ENCODE measurements around the gene TMEM273. TPM values are rescaled to one million over a fixed set of nuclear protein-coding genes. Genes with fewer than 3 reads are reported as not detected.

The TMEM273 gene
- total RNA-seq, 4 donors from 2014 or later = 4.9 to 11.2 (median 7.8) TPM

DNA sequence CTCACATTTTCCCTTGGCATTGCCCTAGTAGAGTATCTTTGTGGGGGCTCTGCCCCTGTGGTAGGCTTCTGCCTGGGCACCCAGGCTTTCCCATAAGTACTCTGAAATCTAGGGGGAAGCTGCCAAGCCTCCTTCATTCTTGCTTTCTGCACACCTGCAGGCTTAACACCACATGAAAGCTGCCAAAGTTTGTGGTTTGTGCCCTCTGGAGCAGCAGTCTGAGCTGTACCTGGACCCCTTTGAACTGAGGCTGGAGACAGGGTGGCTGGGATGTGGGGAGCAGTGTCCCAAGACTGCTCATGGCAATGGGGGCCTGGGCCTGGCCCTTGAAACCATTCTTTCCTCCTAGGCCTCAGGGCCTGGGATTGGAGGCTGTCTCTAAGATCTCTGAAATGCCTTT lies 35.0 kb upstream of the TMEM273 start:
- H3K4me1 ChIP-seq = peaks cover 5 to 10% of the 10 kb centered on the region in 2 donors
- H3K27me3 ChIP-seq = no peaks in the 10 kb centered on the region
- H3K9me3 ChIP-seq = no peaks in the 10 kb centered on the region
- no peak overlapping the region for H3K27ac ChIP-seq
- in situ Hi-C loops (cut with MboI; ENCODE audit: low sequenced_read_pairs in 4 of 4) (no loop called here), intact Hi-C loops (cut with DNase I; ENCODE audit: low total_unique reads) (no loop called here)
- H3K4me3 ChIP-seq = no peak overlapping the region
- DNase-seq (no peak), ATAC-seq (no peak)
- H3K36me3 ChIP-seq = no peaks in the 10 kb centered on the region
- TF ChIP-seq, protein P1, sequence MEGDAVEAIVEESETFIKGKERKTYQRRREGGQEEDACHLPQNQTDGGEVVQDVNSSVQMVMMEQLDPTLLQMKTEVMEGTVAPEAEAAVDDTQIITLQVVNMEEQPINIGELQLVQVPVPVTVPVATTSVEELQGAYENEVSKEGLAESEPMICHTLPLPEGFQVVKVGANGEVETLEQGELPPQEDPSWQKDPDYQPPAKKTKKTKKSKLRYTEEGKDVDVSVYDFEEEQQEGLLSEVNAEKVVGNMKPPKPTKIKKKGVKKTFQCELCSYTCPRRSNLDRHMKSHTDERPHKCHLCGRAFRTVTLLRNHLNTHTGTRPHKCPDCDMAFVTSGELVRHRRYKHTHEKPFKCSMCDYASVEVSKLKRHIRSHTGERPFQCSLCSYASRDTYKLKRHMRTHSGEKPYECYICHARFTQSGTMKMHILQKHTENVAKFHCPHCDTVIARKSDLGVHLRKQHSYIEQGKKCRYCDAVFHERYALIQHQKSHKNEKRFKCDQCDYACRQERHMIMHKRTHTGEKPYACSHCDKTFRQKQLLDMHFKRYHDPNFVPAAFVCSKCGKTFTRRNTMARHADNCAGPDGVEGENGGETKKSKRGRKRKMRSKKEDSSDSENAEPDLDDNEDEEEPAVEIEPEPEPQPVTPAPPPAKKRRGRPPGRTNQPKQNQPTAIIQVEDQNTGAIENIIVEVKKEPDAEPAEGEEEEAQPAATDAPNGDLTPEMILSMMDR (IDR thresholded peaks at IDR 0.05 in 4 of 5, conservative IDR thresholded peaks at IDR 0.05 in 1 of 5) = no peak
- no peak for TF ChIP-seq POLR2A (IDR thresholded peaks at IDR 0.05)

DNA sequence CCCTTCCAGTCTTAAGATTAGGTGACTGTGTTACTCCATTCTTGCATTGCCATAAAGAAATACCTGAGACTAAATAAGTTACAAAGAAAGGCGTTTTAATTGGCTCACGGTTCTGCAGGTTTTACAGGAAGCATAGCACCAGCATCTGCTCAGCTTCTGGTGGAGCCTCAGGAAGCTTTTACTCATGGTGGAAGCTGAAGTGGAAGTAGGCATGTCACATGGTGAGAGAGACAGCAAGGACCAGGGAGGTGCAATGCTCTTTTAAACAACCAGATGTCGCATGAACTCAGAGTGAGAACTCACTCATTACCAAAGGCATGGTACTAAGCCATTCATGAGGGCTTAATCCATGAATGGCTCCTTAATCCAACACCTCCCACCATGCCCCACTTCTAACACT lies 34.0 kb upstream of the TMEM273 start:
- intact Hi-C loops (cut with DNase I; ENCODE audit: low total_unique reads) = no loop called here

DNA sequence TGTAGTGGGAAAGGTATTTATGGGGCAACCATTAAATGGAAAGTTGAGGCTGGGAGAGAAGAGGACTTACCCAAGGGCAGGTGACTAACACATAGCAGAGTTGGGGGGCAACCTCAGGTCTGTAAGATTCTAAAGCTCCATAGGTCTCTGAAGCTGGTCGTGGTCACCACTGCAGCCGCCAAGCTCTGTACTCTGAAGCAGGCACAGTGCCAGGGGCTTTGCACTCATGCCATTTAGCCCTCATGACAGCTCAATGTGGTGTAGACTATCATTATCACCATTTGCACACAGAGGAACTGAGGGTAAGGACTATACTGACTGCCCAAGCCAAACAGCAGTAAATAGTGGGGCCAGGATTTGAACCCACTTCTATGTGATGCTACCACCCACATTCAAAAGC lies 32.5 kb upstream of the TMEM273 start:
- Histone ChIP-seq H3K36me3 (no peaks in the 10 kb centered on the region), H3K27me3 (no peaks in the 10 kb centered on the region), H3K27ac (no peak overlapping the region), H3K4me1 (peaks cover 3 to 8% of the 10 kb centered on the region in 2 donors), H3K9me3 (no peaks in the 10 kb centered on the region), H3K4me3 (no peak overlapping the region)
- in situ Hi-C loops (cut with MboI; ENCODE audit: low sequenced_read_pairs in 4 of 4) (no loop called here), intact Hi-C loops (cut with DNase I; ENCODE audit: low total_unique reads) (no loop called here)
- ATAC-seq = no peak
- DNase-seq = no peak
- TF ChIP-seq, protein P1 (IDR thresholded peaks at IDR 0.05 in 4 of 5, conservative IDR thresholded peaks at IDR 0.05 in 1 of 5) = no peak
- no peak for TF ChIP-seq POLR2A (IDR thresholded peaks at IDR 0.05)

More for the DNA sequence above, 34.0 kb upstream of the TMEM273 start:
- in situ Hi-C loops (cut with MboI; ENCODE audit: low sequenced_read_pairs in 4 of 4) = no loop called here
- H3K9me3 ChIP-seq = no peaks in the 10 kb centered on the region
- H3K27ac ChIP-seq = no peak overlapping the region
- H3K4me3 ChIP-seq = no peak overlapping the region
- peaks cover 5 to 10% of the 10 kb centered on the region in 2 donors for H3K4me1 ChIP-seq
- no peaks in the 10 kb centered on the region for H3K36me3 ChIP-seq
- no peaks in the 10 kb centered on the region for H3K27me3 ChIP-seq
- DNase-seq (no peak), ATAC-seq (no peak)
- TF ChIP-seq POLR2A (IDR thresholded peaks at IDR 0.05) = no peak
- TF ChIP-seq, protein P1 (IDR thresholded peaks at IDR 0.05 in 4 of 5, conservative IDR thresholded peaks at IDR 0.05 in 1 of 5) = no peak

DNA sequence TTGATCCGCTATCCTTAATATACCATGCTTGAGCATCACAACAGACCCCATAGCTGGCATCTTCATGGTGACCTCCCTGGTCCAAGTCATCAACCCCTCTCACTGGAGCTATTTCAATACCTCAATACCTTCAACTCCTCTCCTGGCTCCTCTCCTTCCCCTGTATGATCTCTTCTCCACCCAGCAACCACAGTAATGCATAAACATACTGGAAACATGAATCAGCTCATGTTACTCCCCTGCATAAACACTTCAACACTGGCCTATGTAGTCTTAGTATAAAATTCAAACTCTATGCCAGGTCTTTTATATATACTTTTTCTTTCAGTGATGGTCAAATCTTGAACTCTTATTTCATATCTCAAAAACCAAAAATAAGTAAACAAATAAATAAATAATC lies 31.8 kb upstream of the TMEM273 start:
- Histone ChIP-seq H3K9me3 (no peaks in the 10 kb centered on the region), H3K27ac (no peak overlapping the region), H3K4me1 (peaks cover 0 to 1% of the 10 kb centered on the region in 2 donors), H3K36me3 (no peaks in the 10 kb centered on the region), H3K4me3 (no peak overlapping the region), H3K27me3 (no peaks in the 10 kb centered on the region)
- ATAC-seq (no peak), DNase-seq (no peak)
- TF ChIP-seq, protein P1 (IDR thresholded peaks at IDR 0.05 in 4 of 5, conservative IDR thresholded peaks at IDR 0.05 in 1 of 5) = no peak
- TF ChIP-seq POLR2A (IDR thresholded peaks at IDR 0.05) = no peak
- in situ Hi-C loops (cut with MboI; ENCODE audit: low sequenced_read_pairs in 4 of 4) (no loop called here), intact Hi-C loops (cut with DNase I; ENCODE audit: low total_unique reads) (no loop called here)

DNA sequence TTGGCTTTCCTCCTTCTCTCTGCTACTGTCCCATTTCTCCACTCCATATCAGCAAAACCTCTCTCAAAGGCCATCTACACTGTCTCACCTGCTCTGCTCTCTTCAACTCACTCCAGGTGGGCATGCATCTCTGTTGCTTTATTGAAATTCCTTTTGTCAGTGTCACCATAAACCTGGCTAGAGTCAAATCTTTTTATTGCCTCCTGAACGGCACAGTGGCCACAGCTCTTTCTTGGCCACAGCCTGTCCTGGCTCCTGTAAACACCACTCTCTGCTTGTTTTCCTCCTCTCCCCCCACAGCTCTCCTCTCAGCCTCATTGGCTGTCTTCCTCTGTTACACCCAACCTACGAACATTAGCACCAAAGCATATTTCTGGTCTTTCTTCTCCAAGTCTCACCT lies 31.1 kb upstream of the TMEM273 start:
- no peaks in the 10 kb centered on the region for H3K36me3 ChIP-seq
- intact Hi-C loops (cut with DNase I; ENCODE audit: low total_unique reads) = loop anchor here (2.0 to 5.0 kb wide), 2 partner anchors 83 to 104 kb away; no protein-coding TSS in a partner anchor
- ATAC-seq = no peak

More for the DNA sequence above, 31.1 kb upstream of the TMEM273 start:
- H3K4me3 ChIP-seq = no peak overlapping the region
- no peak for DNase-seq
- no peaks in the 10 kb centered on the region for H3K4me1 ChIP-seq
- no peak for TF ChIP-seq POLR2A (IDR thresholded peaks at IDR 0.05)
- TF ChIP-seq, protein P1 (IDR thresholded peaks at IDR 0.05 in 4 of 5, conservative IDR thresholded peaks at IDR 0.05 in 1 of 5) = no peak
- in situ Hi-C loops (cut with MboI; ENCODE audit: low sequenced_read_pairs in 4 of 4) = no loop called here
- H3K27ac ChIP-seq = no peak overlapping the region
- no peaks in the 10 kb centered on the region for H3K9me3 ChIP-seq
- H3K27me3 ChIP-seq = no peaks in the 10 kb centered on the region
